GM20000 (cell line): ENCODE data around the gene DLG2.

ENCODE experiments used
- DNase-seq: peaks from one replicate; pipeline ENCODE4 v3.0.0; 2012; ENCODE audit warnings: low spot score
- TF ChIP-seq, protein P1 (sequence below): IDR thresholded peaks from 2 replicates; pipeline ENCODE4 v1.5.1; 2012; ENCODE audit warnings: mild to moderate bottlenecking, control low read depth; ENCODE audit errors: extremely low read depth, missing control alignments

The DLG2 gene

GRCh38 chr11:83574519-83574918, 2052.6 kb downstream of the DLG2 start:
- TF ChIP-seq, protein P1, sequence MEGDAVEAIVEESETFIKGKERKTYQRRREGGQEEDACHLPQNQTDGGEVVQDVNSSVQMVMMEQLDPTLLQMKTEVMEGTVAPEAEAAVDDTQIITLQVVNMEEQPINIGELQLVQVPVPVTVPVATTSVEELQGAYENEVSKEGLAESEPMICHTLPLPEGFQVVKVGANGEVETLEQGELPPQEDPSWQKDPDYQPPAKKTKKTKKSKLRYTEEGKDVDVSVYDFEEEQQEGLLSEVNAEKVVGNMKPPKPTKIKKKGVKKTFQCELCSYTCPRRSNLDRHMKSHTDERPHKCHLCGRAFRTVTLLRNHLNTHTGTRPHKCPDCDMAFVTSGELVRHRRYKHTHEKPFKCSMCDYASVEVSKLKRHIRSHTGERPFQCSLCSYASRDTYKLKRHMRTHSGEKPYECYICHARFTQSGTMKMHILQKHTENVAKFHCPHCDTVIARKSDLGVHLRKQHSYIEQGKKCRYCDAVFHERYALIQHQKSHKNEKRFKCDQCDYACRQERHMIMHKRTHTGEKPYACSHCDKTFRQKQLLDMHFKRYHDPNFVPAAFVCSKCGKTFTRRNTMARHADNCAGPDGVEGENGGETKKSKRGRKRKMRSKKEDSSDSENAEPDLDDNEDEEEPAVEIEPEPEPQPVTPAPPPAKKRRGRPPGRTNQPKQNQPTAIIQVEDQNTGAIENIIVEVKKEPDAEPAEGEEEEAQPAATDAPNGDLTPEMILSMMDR: no peak
- DNase-seq: no peak

GRCh38 chr11:83572581-83573496, 2054.3 kb downstream of the DLG2 start:
- TF ChIP-seq, protein P1: no peak

DNA sequence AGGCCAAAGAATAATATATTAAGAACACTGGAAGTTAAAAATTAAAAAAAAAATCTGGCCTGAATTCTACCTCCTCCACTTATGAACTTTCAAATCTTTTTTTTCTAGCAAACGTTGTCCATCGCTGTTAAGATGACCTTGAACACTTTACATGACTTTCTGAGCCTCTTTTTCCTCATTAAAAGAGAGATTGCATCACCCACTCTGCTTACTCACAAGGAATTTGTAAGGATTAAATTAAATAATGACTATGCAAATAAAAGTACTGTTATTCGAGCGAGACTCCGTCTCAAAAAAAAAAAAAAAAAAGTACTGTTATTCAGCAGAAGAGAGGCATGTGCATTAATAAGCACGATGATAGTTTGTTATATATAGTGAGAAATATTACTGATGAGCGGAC, 2055.8 kb downstream of the DLG2 start:
- DNase-seq: no peak
- TF ChIP-seq, protein P1: no peak

More at GRCh38 chr11:83572581-83573496, 2054.3 kb downstream of the DLG2 start:
- DNase-seq: no peak

DNA sequence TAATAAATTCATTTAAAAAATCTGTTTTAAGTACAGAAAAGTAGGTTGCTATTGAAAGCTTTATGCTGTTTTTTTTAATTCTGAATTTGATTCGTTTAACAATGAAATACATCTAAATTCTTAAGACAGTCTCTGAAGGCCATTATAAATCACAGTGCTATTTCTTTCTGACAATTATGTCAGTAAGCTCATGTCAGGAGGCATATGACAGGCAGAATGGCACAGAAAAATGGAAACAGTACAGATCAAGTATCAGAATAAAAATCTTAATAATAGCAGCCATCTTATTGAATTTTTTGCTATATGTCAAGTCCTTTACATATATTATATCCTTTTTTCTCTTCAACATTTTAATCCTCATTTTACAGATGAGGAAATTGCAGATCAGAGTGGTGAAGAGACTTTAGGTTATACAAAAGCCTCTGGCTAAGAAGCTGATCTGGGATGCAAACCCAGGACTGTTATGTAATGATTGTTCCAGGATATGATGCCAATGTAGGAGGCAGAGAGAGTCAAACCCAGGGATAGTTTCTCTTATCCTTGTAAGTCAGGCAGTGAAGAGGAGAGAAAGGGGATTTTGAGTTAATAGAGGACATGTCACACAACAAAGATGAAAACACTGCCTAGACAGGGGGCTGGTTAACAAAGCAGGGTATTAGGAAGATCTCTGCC, 2057.9 kb downstream of the DLG2 start:
- DNase-seq: no peak
- TF ChIP-seq, protein P1: no peak

DNA sequence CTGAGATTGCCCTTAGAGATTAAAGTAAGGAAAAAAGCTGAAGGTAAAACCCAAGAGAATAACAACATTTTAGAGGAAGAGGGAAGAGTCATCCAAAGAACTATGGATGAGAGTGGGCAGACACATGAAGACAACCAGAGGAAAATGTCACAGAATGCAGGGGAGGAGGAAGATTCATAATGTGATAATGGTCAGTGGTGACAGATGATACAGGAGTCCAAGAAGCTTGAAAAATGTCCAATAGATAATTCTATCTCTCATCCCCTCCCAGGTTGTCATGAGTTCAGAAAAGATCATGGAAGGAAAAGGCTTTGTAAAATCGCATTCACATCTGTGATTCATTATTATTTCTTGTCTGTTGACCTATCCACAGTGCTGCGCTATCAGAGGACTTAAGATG, 2058.6 kb downstream of the DLG2 start:
- TF ChIP-seq, protein P1: no peak
- no peak for DNase-seq

- no peak for DNase-seq
- TF ChIP-seq, protein P1: no peak
Measured at GRCh38 chr11:83566950-83567349, 2060.2 kb downstream of the DLG2 start.

DNA sequence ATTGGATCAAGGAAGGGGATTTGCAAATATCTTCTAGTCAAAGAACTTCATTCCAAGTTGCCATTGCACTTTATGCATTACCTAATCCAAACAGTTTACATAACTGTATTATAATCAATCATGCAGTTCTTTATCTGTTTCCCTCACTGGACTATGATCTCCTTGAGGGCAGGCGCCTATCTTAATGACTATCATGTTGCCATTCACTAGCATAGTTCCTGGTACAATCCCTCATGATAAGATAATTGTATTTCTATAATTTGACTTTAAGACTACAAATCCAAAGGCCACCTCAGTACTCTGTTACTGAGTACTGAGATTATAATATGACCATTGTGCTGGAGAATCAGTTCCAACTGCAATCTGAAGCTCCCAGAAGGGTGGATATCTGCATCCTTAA, 2062.3 kb downstream of the DLG2 start:
- TF ChIP-seq, protein P1: no peak
- no peak for DNase-seq
